ENCODE measurements around the gene GP5.

DNA sequence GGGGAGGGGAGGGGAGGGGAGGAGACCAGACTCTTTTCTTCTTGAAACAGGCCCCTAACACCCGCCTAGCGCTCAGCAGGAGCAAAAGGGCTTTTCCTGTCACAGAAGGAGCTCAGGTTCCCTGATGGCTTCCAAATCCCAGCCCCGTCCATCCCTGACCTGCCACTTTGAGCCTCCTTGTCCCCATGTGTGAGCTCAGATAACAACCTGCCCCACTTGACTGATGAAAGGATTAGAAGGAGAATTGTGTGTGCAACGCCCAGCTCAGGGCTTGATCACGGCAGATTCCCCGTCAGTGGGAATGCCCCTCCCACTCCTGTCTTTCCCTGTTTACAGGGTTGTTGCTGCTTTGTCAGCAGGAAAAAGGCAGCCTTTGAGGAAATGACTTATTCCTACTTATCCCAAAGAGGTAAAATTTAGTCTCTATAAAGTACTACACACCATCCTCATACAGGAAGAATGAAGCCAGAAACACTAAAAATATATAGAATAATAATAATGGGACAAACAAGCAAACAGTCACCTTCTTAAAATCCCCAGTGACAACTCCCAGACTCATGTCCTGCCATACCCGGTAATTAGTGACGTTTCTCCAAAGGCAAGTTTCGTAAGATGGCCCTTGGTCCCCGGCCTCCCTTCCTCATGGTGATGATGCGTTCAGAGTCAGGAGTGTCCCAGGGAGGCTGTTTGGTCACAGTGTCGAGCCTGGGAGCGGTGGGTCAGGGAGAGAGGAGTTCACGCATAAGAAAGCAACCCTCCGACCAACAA lies 23.4 kb downstream of the GP5 start:
- TF ChIP-seq CTCF (IDR thresholded peaks at IDR 0.05; ENCODE audit: low read depth, low read length) (no peak), EZH2phosphoT487 (IDR thresholded peaks at IDR 0.05; ENCODE audit: low read depth) (no peak)
